Mammary epithelial cell (primary cell): ENCODE data around the gene B3GNT2.

Experiments
- CTCF ChIP-seq, 2 donors: IDR thresholded peaks in 1 of 2; conservative IDR thresholded peaks in 1 of 2; 2 replicates each; pipeline ENCODE4 v1.5.1; 2011 to 2012; ENCODE audit warnings: inconsistent platforms in 2 of 2, low read length in 2 of 2, mild to moderate bottlenecking in 2 of 2, control low read depth in 1 of 2, low read depth in 1 of 2; ENCODE audit not compliant: insufficient read depth in 1 of 2; ENCODE audit errors: extremely low read depth in 1 of 2
- EZH2 ChIP-seq: IDR thresholded peaks from 2 replicates; pipeline ENCODE4 v1.6.1; 2012; ENCODE audit warnings: low read length, inconsistent platforms, borderline replicate concordance

DNA sequence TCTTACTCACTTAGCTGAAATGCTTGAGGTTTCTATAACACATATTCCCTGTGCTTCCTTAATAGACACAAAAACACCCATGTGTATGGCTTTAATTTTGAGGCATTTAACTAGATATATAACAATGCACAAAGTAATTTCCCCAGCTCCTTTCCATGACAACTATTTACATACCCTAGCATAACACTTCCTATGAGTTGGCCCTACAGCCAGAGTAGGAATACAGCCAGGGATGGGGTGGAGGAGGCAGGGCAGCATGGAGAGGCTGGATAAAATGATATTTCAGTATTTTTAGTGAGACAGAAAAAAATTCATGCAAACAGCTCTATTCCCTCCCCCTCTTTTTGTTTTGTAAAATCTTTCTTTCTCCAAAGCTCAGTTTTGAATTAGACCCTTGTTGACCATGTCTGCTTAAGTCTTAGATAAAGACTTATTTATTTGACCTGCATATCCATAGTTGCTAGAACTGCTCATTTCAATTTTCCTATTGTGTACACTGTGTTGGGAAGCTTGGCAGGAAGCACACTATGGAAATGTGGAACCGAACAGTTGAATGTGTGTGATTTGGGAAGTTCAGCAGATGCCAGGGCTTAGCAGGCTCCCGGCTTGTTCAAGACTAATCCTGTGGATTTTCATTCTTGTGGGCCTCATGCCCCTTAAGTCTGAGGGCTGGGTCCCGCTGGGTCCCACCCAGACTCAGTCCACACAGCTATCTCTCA is 11.2 kb upstream of the B3GNT2 start:
- TF ChIP-seq CTCF (conservative IDR thresholded peaks at IDR 0.05 in 1 of 2, IDR thresholded peaks at IDR 0.05 in 1 of 2; ENCODE audit: extremely low read depth in 1 of 2, insufficient read depth in 1 of 2, low read depth in 1 of 2, low read length in 2 of 2): no peak
- TF ChIP-seq EZH2: no peak
